Measurements from ENCODE around the gene KCNF1.

GRCh38 chr2:10920764-10921388, 9.1 kb downstream of the KCNF1 start:
- TF ChIP-seq SRF (IDR thresholded peaks at IDR 0.05; ENCODE audit: low read depth) (no peak), CTCF (IDR thresholded peaks at IDR 0.05 in 2 of 3, conservative IDR thresholded peaks at IDR 0.05 in 1 of 3; ENCODE audit: borderline replicate concordance in 1 of 3, insufficient read depth in 1 of 3, low read depth in 2 of 3, low read length in 2 of 3) (no peak), POLR2A (IDR thresholded peaks at IDR 0.05; ENCODE audit: borderline replicate concordance, extremely low read depth, insufficient read depth, insufficient read length) (no peak), CEBPB (IDR thresholded peaks at IDR 0.05; ENCODE audit: low read depth) (no peak), ZNF274 (IDR thresholded peaks at IDR 0.05; ENCODE audit: low read depth, low read length) (no peak), RAD21 (IDR thresholded peaks at IDR 0.05; ENCODE audit: low read depth) (no peak), YY1 (IDR thresholded peaks at IDR 0.05; ENCODE audit: extremely low read depth, insufficient replicate concordance, low read depth, low read length) (no peak)
- TF ChIP-seq, protein P1, sequence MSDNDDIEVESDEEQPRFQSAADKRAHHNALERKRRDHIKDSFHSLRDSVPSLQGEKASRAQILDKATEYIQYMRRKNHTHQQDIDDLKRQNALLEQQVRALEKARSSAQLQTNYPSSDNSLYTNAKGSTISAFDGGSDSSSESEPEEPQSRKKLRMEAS (IDR thresholded peaks at IDR 0.05) = no peak
- TF ChIP-seq, protein P2, sequence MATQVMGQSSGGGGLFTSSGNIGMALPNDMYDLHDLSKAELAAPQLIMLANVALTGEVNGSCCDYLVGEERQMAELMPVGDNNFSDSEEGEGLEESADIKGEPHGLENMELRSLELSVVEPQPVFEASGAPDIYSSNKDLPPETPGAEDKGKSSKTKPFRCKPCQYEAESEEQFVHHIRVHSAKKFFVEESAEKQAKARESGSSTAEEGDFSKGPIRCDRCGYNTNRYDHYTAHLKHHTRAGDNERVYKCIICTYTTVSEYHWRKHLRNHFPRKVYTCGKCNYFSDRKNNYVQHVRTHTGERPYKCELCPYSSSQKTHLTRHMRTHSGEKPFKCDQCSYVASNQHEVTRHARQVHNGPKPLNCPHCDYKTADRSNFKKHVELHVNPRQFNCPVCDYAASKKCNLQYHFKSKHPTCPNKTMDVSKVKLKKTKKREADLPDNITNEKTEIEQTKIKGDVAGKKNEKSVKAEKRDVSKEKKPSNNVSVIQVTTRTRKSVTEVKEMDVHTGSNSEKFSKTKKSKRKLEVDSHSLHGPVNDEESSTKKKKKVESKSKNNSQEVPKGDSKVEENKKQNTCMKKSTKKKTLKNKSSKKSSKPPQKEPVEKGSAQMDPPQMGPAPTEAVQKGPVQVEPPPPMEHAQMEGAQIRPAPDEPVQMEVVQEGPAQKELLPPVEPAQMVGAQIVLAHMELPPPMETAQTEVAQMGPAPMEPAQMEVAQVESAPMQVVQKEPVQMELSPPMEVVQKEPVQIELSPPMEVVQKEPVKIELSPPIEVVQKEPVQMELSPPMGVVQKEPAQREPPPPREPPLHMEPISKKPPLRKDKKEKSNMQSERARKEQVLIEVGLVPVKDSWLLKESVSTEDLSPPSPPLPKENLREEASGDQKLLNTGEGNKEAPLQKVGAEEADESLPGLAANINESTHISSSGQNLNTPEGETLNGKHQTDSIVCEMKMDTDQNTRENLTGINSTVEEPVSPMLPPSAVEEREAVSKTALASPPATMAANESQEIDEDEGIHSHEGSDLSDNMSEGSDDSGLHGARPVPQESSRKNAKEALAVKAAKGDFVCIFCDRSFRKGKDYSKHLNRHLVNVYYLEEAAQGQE (IDR thresholded peaks at IDR 0.05; ENCODE audit: low read depth) = no peak

Data from HCT116 (cell line).